ENCODE measurements around the gene HMCN2.

Gene HMCN2

GRCh38 chr9:130348881-130349280 is 83.3 kb downstream of the HMCN2 start:
- DNase-seq: no peak

- no peak for DNase-seq
Measured at GRCh38 chr9:130349398-130349797, 83.8 kb downstream of the HMCN2 start.

GRCh38 chr9:130351343-130351742 is 85.8 kb downstream of the HMCN2 start:
- DNase-seq: no peak

GRCh38 chr9:130352081-130352480 is 86.5 kb downstream of the HMCN2 start:
- DNase-seq: no peak

GRCh38 chr9:130352586-130353285 is 87.2 kb downstream of the HMCN2 start:
- no peak for DNase-seq

- no peak for DNase-seq
Measured at GRCh38 chr9:130354378-130354777, 88.8 kb downstream of the HMCN2 start.

GRCh38 chr9:130354806-130355205 is 89.2 kb downstream of the HMCN2 start:
- no peak for DNase-seq

- DNase-seq: no peak
Measured at GRCh38 chr9:130356033-130356432, 90.5 kb downstream of the HMCN2 start.

- no peak for DNase-seq
Measured at GRCh38 chr9:130356877-130357584, 91.5 kb downstream of the HMCN2 start.

- no peak for DNase-seq
Measured at GRCh38 chr9:130358928-130359327, 93.4 kb downstream of the HMCN2 start.

GRCh38 chr9:130359819-130360218 is 94.3 kb downstream of the HMCN2 start:
- DNase-seq: no peak

GRCh38 chr9:130360672-130361071 is 95.1 kb downstream of the HMCN2 start:
- DNase-seq: no peak

GRCh38 chr9:130361873-130362362 is 96.4 kb downstream of the HMCN2 start:
- no peak for DNase-seq

- no peak for DNase-seq
Measured at GRCh38 chr9:130362691-130363090, 97.1 kb downstream of the HMCN2 start.

- no peak for DNase-seq
Measured at GRCh38 chr9:130363755-130364404, 98.3 kb downstream of the HMCN2 start.

- DNase-seq: no peak
Measured at GRCh38 chr9:130364619-130365322, 99.2 kb downstream of the HMCN2 start.

GRCh38 chr9:130365323-130365721 is 99.8 kb downstream of the HMCN2 start:
- no peak for DNase-seq

- no peak for DNase-seq
Measured at GRCh38 chr9:130366072-130366471, 100.5 kb downstream of the HMCN2 start.

- DNase-seq: no peak
Measured at GRCh38 chr9:130366888-130367550, 101.5 kb downstream of the HMCN2 start.

- peak; percentile 1 for DNase-seq
Measured at GRCh38 chr9:130368631-130369103, 103.1 kb downstream of the HMCN2 start.

- no peak for DNase-seq
Measured at GRCh38 chr9:130370226-130370625, 104.7 kb downstream of the HMCN2 start.

- no peak for DNase-seq
Measured at GRCh38 chr9:130371196-130371966, 105.8 kb downstream of the HMCN2 start.

Measured in suppressor macrophage treated with lipopolysaccharide for 4 hours (primary cell).